Ovary (tissue), 3 donors: ENCODE results near the gene OR10T2.

Source experiments
- EP300 ChIP-seq: sonication (generic); formaldehyde crosslinking; IDR thresholded peaks from one replicate; pipeline ENCODE4 v1.6.1; 2017; ENCODE audit warnings: antibody characterized with exemption
- TF ChIP-seq, protein P1 (sequence below), 3 donors: fragments of 450-650 bp in 2 of 3; fragments of 200-600 bp in 1 of 3; IDR thresholded peaks; one replicate each; pipeline versions ENCODE4 v1.5.1 to v1.8.0; 2016 to 2022; ENCODE audit warnings: antibody characterized with exemption in 3 of 3, mild to moderate bottlenecking in 1 of 3
- donor health status: DM: no; HTN: no; CAD: no.

- TF ChIP-seq, protein P1, sequence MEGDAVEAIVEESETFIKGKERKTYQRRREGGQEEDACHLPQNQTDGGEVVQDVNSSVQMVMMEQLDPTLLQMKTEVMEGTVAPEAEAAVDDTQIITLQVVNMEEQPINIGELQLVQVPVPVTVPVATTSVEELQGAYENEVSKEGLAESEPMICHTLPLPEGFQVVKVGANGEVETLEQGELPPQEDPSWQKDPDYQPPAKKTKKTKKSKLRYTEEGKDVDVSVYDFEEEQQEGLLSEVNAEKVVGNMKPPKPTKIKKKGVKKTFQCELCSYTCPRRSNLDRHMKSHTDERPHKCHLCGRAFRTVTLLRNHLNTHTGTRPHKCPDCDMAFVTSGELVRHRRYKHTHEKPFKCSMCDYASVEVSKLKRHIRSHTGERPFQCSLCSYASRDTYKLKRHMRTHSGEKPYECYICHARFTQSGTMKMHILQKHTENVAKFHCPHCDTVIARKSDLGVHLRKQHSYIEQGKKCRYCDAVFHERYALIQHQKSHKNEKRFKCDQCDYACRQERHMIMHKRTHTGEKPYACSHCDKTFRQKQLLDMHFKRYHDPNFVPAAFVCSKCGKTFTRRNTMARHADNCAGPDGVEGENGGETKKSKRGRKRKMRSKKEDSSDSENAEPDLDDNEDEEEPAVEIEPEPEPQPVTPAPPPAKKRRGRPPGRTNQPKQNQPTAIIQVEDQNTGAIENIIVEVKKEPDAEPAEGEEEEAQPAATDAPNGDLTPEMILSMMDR (IDR thresholded peaks at IDR 0.05), result no peak
- TF ChIP-seq EP300, result no peak
These were observed 35.5 kb upstream of the OR10T2 start for GRCh38 chr1:158434741-158435140.
